GM19351 (cell line): Measurements from ENCODE around the gene CACNB1.

Experiments used
- ATAC-seq: cut with Tn5 transposase; IDR thresholded peaks from one replicate; pipeline ENCODE4 v1.9.1; 2021; ENCODE audit warnings: mild to moderate bottlenecking, moderate library complexity; ENCODE audit not compliant: unreplicated experiment

CACNB1 gene

DNA sequence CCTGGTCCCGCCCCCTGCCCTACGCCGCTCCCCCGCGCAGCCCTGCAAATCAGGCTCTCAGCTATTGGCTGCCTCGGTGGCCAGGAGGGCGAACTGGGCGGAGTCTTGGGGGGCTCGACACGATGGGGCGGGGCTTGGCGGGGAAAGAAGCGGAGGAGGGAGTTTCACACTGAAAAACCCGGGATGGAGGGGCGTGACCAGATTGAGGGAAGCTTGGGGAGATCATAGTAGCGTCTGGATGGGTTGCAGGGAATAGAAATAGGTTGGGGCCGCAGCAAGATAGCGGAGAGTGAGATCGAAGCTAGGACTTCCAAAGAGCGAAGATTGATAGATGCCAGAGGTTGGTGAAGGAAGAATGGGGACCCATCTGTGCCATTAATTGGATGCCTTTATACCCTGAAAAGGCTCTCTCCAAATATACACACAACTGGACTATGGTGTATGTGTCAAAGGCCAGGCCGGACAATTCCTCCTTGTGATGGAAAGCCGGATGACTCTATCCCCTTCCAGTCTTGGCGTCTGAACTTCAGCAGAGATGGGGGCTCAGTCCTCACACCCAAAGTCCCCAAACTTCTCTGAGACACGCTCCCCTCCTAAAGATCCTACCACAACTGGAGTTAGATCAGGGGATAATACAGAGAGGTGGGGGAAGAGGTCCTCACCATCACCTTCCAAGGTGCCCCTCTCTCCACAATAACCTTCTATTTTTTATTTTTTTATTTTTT lies 28.7 kb upstream of the CACNB1 start:
- no peak for ATAC-seq

DNA sequence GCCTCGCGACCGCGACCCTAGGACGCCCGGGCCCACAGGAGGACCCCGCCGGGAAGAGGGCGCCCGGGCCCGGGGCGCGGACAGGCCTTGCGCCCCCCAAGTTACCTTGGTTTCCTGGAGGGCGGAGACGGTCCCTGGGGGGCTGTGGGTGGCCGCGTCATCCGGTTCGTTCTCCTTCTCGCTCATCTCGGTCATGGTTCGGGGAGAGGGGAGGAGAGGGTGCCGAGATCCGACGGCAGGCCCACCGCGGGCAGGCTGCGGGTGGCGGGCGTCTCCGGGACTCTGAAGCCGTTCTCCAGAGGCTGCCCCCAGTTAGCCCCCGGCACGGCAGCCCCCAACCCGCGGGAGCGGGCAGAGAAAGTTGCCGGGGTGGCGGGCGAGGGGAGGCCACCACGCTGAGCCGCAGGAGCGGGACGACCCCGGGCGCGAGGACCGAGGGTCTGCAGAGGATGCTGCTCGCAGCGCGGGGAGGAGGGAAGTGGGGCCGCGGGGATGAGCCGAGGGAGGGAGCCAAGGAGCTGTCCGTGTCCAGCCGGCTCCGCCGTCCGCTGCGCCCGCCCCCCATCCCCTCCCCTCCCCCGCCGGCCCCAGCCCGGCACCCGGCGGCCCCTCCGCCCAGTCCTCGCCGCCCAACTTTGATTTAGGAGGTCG lies 28.0 kb upstream of the CACNB1 start, which contains the start of gene STAC2:
TSS of gene STAC2 (minus strand) at position 638 of the 651 bp plus-strand sequence. CDS start at position 195, 443 bp downstream.
- no peak for ATAC-seq

DNA sequence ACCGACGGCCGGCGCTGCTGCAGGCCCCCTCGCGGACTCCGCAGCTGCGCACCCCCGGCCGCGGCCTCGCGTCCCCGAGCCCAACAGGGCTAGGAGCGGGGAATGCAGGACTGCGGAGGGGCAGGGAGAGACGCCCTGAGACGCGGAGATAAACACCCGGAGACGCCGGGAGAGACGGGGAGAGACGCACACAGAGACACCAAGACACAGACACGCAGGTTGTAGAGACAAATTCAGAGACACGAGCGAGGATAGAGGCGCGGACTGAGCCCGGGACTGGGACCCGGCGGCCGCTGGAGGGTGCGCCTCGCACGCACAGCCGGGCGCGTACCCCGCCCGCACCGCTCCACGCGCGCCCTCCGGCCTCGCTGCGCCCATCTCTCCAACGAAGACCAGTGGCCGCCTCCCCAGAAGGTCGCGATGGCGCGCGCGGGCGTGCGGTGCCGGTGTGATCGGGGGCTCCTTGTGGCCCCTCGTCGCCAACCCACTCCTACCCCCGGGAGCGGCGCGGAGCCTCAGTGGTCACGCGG lies 27.4 kb upstream of the CACNB1 start:
- ATAC-seq = no peak

DNA sequence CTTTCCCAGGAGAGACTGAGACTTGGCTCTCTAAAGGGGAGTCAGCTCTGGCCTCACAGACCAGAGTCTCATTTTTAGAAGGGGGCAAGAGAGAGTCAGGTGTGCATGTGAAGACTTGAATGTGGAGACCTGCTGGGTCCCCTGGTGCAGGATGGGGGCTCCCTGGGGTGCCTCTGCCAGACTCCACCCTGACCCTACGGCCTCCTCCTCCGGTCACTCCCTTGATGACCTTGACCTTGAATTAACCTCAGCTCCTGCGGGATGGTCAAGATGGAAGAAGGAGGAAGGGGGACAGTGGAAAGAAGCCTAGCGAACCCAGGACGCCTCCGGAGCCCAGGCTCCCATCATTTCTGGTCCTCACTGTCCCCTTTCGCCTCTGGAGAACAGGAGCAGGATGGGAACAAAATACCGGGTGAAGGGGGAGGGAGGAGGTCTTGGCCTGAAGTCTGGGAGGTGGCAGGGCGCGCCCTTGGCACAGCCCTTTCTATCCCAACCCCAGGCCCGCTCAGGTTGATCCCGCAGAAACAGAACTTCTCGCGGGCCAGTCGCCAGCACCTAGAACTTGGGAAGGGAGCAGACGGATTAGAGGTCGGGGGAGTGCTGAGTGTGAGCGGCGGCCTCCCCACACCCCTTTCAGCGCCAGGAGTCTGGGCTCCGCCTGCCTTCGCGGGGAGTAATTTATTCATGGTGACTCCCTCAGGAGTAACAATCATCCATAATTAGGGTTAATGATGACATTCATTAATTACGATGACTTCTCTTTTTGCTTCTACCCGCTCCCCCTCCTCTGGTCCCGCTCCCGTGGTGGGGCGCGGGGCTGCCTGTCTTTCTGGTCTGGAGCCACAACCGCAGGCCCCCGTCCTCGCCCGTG lies 26.7 kb upstream of the CACNB1 start:
- ATAC-seq = no peak

DNA sequence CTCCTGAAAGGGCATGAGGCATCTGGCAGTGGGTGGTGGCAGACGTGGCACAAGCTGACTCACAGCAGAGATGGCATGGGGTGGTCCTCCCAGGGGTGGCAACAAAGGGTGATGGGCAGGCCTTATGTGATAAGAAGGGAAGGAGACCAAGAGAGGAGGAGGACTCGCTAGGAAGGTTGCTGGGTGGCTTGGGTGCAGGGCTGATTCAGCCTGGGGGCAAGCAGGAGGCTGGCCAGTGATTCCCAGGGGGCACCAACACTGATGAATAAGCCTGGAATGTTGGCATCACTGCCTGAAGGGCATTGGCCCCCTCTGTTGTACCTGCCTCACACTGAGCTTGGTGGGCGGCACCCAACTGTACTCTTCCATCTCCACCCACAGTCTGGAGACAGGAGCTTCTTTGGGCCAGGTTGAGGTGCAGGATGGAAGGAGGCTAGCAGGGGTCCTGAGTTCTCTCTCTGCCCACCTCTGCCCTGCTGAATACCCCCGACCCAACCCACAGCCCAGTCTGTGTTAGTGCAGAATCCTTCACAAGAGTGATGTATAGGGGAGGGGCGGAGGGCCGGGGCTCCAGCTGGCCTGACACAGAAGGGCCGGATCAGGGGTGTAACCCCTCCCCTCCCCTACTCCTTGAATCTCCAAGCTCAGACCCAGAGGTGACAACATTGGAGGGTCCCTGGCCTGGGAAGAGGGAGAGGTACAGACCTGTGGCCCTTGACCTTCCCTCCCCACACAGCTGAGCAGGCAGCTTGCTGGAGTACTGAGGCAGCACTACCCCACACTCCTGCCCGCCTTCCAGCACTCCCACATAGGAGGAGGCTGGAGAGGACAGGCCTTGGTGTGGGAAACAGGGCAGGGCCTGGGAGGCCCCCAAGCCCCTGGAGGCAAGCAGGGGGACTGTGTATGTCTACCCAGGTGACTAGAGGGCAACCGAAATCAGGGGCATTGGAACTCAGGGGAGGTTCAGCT lies 25.7 kb upstream of the CACNB1 start:
- ATAC-seq = no peak

DNA sequence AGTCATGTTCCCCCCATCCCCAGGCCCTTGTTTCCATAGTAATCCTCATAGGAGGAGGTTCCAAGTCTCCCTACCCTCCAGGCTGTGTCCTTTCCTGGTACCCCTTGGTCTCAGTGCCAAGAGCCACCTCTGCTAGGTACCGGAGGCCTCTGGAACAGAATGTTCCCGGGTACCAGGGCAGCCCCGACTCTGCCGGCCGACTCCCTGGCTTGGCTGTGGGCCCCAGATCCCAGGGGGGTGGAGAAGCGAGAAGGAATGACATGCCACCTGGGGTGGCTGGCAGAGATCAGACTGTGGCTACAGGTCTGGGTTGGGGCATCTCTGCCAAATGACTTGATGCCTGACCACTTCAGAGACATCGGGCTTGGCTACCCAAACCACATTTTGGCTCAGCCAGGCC lies 24.7 kb upstream of the CACNB1 start:
- ATAC-seq = no peak

DNA sequence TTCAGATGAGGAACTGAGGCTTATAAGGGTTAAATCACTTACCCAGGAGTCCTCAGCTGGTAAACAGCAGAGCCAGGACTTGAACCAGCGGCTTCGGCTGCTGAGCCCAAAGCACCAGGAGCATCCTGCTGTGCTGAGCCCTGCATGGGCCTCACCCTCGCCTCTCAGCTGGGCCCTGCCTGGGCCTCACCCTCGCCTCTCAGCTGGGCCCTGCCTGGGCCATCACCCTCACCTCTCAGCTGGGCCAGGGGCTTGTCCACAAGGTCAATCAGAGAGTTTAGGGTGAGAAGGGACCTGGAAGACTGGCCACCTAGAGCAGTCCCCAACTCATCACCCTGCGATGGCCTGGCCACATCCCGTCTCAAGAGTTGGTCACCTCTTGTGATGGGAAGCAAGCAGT lies 24.1 kb upstream of the CACNB1 start:
- ATAC-seq = no peak

DNA sequence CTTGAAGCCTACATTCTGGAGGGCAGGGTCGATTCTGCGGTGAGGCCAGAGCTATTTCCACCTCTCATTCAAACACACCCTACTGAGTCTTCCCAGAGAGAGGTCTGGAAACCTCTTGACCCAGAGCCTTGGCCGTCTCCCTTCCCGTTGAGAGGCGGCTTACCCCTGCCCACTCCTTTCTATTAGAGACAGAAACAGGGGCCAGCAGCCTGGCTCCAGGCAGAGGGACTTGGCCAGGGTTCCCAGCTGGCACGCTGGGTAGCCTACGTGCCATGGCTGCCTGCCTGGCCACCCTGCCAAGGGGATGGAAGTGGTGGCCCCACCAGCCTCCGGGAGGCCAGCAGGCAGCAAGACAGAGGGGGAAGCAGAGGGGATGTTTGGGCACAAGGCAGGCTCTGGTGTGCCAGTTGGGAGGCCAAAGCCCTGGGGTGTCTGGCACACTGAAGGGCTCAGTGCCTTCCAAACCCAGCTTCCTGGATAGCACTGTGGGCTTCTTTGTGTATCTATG lies 22.2 kb upstream of the CACNB1 start:
- ATAC-seq = no peak

DNA sequence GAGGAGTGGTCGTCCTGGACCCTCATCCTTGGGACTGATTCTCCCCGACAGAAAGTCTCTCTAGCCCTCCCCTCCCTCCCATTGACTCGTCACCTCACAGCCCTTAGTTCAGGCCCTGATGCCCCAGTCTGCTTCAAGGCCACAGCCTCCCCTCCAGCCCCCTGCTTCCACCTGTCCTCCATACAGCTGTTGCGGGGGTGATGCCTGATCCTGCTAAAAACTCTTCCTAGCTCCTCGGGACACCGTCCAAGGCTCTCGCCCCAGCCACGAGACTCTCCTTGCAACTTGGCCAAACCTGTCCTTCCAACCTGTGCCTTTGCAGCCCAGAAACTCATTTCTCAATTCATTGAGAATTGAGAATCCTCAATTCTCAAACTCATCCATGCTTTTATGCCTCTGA lies 21.4 kb upstream of the CACNB1 start:
- ATAC-seq = no peak

DNA sequence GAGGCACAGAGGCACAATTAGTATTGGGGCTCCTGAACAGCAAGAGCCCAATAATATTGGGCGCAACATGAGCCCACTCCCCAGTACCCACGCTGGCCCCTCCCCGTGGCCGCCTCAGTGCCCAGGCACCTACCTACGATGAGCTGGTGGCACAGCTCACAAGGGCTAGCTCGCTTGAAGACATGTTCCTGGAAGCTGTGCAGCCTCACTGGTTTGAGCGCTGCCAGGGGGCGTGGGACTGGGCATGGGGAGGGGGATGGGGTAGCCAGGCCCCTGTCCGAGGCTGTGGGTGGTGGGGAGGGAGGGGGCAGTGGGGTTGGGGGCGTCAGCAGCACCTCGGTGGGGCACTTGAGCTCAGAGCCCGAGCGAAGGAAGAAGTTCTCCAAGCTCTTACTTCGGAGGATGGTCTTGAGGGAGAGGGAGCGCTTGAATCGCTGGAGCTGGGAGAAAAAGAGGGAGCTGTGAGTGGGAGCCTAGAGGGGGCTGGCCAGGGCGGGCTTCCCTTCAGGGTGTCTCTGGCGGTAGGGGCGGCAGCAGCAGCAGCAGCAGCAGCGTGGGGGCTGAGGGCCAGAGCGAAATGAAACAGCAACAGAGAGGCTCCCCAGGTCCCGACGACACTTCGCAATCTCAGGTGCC lies 20.4 kb upstream of the CACNB1 start:
- no peak for ATAC-seq

DNA sequence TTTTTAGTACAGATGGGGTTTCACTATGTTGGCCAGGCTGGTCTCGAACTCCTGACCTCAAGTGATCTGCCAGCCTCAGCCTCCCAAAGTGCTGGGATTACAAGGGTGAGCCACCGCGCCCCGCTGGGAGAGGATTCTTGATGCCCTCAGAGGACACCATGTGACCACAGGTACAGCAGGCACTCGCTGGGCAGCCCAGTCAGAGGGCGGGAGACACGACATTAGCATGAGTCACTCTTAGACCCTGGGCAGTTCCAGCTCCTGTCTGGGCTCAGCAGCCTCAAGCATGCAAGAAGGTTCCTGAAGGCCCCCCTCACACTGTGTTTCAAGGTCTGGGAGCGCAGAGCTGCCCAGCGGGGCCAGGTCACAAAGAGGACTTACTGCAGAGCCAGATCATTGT lies 16.4 kb upstream of the CACNB1 start:
- ATAC-seq = no peak

DNA sequence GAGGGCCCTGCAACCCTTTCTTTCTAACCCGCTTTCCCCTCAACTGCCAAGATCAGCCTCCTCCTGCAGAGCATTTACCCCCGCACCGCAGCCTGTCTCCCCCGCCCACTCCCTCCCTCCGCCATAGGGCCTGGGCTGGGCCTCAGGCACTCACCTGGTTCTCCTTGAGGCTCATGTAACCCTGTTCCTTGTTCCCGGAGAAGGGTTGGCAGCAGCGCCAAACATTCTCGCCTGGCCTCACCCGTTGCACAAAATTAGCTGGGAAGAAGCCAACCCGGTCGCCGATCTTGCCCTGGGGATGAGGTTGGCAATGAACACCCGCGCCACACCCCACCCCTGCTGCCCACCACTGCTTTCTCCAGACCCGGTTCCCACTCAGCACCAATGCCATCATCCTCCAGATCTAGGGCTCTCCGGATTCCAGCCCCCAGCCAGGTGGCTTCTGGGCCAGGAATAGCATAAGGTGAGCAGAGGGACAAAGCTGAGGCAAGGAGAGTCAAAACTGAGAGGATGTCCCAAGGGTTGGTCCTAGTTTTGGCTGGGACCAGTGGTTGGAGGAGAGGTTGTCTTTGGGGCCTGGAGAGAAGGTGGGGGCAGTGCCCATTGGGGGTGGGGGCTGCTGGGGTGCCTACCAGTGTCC lies 15.5 kb upstream of the CACNB1 start:
- no peak for ATAC-seq

DNA sequence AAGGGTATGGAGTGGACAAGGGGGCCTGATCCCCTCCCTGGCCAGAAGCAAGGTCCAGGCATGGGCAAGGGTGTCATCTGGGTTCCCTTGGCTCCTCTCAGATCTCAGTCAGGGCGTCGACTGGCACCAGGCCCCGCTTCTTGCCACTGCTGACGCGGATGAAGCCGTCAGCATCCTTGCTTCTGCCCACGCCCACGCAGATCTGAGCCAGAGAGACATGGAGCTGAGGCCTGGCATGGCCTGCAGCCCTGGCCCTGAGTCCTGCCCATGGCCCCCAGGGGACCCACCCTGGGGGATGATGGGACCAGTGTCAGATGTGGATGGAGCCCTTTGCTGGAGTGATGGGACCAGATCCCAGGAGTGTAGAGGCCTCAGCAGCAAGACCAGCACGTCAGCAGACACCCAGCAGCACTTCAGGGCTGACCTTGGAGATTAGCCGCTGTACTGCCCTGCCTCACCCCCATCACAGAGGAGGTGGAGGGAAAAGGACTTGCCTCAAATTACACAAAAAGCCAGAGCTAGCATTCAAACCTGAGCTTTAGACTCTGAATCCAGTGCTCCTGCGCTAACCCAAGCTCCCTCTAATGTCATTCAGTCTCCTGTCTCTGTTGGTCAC lies 14.8 kb upstream of the CACNB1 start:
- ATAC-seq = no peak

DNA sequence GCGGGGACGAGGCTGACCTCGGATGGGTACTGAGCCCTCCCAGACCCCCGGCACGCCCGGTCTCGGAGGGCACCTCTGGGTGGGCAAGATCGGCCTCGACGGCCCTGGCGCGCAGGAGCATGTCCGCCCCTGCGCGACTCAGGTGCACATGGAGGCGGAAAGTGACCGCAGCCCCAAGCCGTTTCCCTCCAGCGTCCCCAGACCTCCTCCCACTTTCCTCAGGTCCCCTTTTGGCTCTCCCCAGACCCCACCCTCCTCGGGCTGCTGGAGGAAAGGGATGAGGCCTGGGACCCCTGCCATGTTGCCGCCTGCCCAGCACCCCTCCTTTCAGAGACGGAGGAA lies 12.6 kb upstream of the CACNB1 start:
- ATAC-seq = no peak

DNA sequence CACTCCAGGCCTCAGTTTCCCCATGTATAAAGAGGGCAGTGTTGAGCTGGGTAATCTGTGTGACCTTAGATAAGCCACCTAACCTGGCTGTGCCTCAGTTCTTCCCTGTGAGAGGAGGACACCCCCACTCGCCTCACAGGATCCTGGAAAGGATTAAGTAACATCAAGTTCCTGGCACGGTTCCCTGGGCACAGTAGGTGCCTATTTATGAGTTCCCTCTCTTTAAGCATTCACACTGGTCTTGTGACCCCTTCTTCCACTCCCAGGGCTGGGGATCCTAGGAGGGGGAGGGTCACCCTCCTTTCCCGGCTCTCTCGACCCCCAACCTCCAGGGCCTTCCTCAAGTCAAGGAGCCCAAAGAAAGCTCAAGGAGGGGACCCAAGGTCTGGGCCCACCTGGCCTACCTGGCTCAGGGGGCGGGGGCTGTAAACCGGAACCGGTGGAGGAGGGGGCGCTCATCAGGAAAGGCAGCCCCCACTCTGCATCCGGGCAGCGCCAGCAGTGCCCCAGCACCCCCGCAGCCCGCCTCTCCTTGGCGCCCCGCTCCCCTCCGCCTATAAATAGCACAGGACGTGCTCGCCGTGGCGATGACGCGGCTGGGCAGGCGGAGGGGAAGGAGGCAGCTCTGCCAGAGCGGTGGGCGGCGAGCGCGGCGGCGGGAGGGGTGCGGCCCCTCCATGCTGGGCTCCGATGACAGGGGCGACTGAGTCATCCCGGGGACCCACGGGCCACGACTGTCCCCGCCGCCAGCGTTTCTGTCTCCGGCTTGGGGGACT lies 12.0 kb upstream of the CACNB1 start:
- no peak for ATAC-seq

DNA sequence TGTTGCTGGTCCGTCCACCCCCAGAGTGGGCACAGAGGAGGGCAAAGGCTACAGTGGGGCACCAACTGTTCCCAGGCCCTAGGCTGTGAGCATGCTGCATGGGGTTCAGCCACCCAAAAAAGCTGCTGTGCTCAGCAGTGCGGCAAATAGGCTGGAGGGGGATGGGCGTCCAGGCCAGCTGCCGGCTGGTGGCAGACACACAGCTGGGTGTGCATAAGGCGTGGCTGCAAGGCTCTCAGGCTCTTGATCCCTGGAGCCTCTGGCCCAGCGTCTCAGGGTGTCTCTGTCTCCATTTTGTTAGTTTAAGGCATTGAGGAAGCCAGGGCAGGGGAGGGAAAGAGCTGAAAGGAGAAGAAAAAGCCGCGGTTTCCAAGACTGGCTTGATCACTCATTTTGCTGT lies 11.4 kb upstream of the CACNB1 start:
- ATAC-seq = no peak

DNA sequence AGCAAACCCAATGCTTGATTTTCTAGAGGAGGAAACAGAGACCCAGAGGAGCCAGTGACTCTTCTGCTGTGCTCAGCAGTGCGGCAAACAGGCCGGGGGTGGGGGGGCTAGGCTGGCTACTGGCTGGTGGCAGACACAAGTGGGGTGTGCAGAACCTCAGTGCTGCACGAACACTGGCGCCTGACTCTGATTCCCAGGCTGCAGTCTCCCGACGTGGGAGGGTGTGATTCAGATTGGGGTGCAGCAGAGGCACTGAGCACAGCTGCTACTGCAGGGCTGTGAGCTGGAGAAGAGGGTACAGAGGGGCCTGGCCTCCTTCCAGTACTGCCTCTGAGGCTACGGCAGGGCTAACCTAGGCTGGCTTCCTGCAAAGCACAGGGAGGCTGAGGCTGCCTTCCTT lies 10.7 kb upstream of the CACNB1 start:
- no peak for ATAC-seq

DNA sequence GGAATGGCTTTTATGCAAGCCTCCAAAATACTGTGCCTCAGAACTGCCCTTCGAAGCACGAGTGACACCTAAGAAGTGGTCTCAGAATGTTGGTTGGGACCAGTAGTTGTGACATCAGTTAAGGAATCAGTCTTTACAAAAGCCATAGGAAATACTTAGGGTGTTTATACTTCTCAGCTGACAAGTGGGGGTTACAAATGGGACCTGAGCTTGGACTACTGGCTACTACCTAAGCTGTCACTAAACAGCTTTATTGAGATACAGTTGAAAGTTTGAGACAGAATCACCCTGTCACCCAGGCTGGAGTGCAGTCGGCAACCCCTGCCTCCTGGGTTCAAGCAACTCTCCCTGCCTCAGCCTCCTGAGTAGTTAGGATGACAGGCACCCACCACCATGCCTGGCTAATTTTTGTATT lies 7.7 kb upstream of the CACNB1 start:
- no peak for ATAC-seq
